K562 (cell line): ENCODE results near the gene BLVRA. TPM values are rescaled to one million over a fixed set of nuclear protein-coding genes. Genes with fewer than 3 reads are reported as not detected.

Experiments
- ATAC-seq: fragments of 200-7000 bp; cut with Tn5 transposase; 3 replicates; pipeline ENCODE4 v1.9.1; 2020; ENCODE audit warnings: moderate library complexity
- BruUV-seq: library from RNA; stranded (reverse); fragments of 400-500 nt; replicated peaks from 2 replicates; lab custom pipeline; 2021; lab: Mats Ljungman, UMichigan
- CTCF ChIA-PET: fragments of 300-600 bp; formaldehyde crosslinking; extraction: SDS; loops from one replicate; lab custom pipeline; 2021; ENCODE audit warnings: low intra/inter-chr PET ratio; lab: Yijun Ruan, JAX
- POLR2A ChIA-PET: fragments of 300-600, 350-650 bp; sonication (Branson Sonifier 250); formaldehyde crosslinking; extraction: SDS; loops from one replicate; lab custom pipeline; 2021; ENCODE audit warnings: antibody characterized with exemption, inconsistent platforms; lab: Yijun Ruan, JAX
- DNase-seq, 4 experiments: peaks; one replicate each; pipeline versions ENCODE4 v3.0.0 to v3.0.0-alpha.2; 2011 to 2018; ENCODE audit warnings: low spot score in 3 of 4, mixed read lengths in 3 of 4; ENCODE audit errors: extremely low read depth in 1 of 4
- FAIRE-seq: peaks from 2 replicates; lab custom pipeline; 2011; peaks lifted over from hg19 to GRCh38; lab: Jason Lieb, UNC
- H2AFZ ChIP-seq: 2 replicates; pipeline ENCODE4 v1.6.0; 2011; ENCODE audit warnings: low read depth, low read length, control low read depth, inconsistent platforms
- H3K27ac ChIP-seq: fragments of 200-600 bp; 3 replicates; pipeline ENCODE4 v1.8.0; 2011; ENCODE audit warnings: low read depth, mild to moderate bottlenecking, control low read depth, inconsistent platforms, low read length, moderate library complexity, mixed read lengths; ENCODE audit errors: extremely low read depth
- H3K27me3 ChIP-seq, 2 experiments: fragments of 300-600 bp in 1 of 2; 2 replicates in 1 of 2; 3 replicates in 1 of 2; pipeline versions ENCODE4 v1.6.0 to v1.8.0; 2011; ENCODE audit warnings: inconsistent platforms in 2 of 2, low read length in 2 of 2, mild to moderate bottlenecking in 1 of 2, mixed read lengths in 1 of 2, moderate library complexity in 1 of 2; ENCODE audit not compliant: control insufficient read depth in 2 of 2, insufficient read depth in 2 of 2
- H3K36me3 ChIP-seq: fragments of 300-600 bp; 3 replicates; pipeline ENCODE4 v1.8.0; 2011; ENCODE audit warnings: mild to moderate bottlenecking, low read length, inconsistent platforms; ENCODE audit not compliant: control insufficient read depth, insufficient read depth
- H3K4me1 ChIP-seq, 2 experiments: fragments of 200-600 bp in 1 of 2; replicated peaks in 1 of 2; 2 replicates in 1 of 2; 3 replicates in 1 of 2; pipeline versions ENCODE4 v1.5.1 to v1.8.0; 2011; ENCODE audit warnings: inconsistent platforms in 2 of 2, low read length in 2 of 2, mild to moderate bottlenecking in 1 of 2, mixed read lengths in 1 of 2, moderate library complexity in 1 of 2; ENCODE audit not compliant: control insufficient read depth in 2 of 2, insufficient read depth in 2 of 2
- H3K4me2 ChIP-seq: 2 replicates; pipeline ENCODE4 v1.6.1; 2011; ENCODE audit warnings: low read length, control low read depth, inconsistent platforms, mixed read lengths; ENCODE audit not compliant: insufficient read depth
- H3K4me3 ChIP-seq: fragments of 200-600 bp; sonication (generic), shearing (Covaris generic); 2 replicates; pipeline ENCODE4 v1.5.1; 2016; ENCODE audit warnings: control low read depth, inconsistent platforms
- H3K79me2 ChIP-seq: fragments of 200-600 bp; 3 replicates; pipeline ENCODE4 v1.8.0; 2011; ENCODE audit warnings: low read length, inconsistent platforms; ENCODE audit not compliant: control insufficient read depth, insufficient read depth
- H3K9ac ChIP-seq, 2 experiments: 2 replicates each; pipeline versions ENCODE4 v1.6.0 to v1.6.1; 2011; ENCODE audit warnings: low read depth in 2 of 2, low read length in 2 of 2, control low read depth in 1 of 2, inconsistent platforms in 1 of 2, mild to moderate bottlenecking in 1 of 2, mixed read lengths in 1 of 2; ENCODE audit not compliant: insufficient read depth in 1 of 2
- H3K9me1 ChIP-seq: one replicate; pipeline ENCODE4 v1.6.0; 2011; ENCODE audit warnings: inconsistent platforms, mild to moderate bottlenecking, low read length, moderate library complexity; ENCODE audit not compliant: control insufficient read depth, insufficient read depth
- H3K9me3 ChIP-seq: replicated peaks from 2 replicates; pipeline ENCODE4 v1.5.1; 2011; ENCODE audit warnings: low read depth, low read length, inconsistent platforms; ENCODE audit not compliant: control insufficient read depth, insufficient read depth
- H4K20me1 ChIP-seq: replicated peaks from 2 replicates; pipeline ENCODE4 v1.6.1; 2011; ENCODE audit warnings: low read length, inconsistent platforms, mixed read lengths; ENCODE audit not compliant: control insufficient read depth, insufficient read depth
- CREB5 ChIP-seq: fragments of 250-450 bp; sonication (Bioruptor Pico); IDR thresholded peaks from 2 replicates; pipeline ENCODE4 v1.5.0; 2020; ENCODE audit warnings: mild to moderate bottlenecking
- ETS1 ChIP-seq: conservative IDR thresholded peaks from 2 replicates; pipeline ENCODE4 v1.6.1; 2011; ENCODE audit warnings: low read depth, mild to moderate bottlenecking, low read length; ENCODE audit not compliant: control insufficient read depth
- FOXJ3 ChIP-seq: sonication (generic); formaldehyde crosslinking; IDR thresholded peaks from 2 replicates; pipeline ENCODE4 v1.4.0; 2020; ENCODE audit warnings: mild to moderate bottlenecking, missing genetic modification reagents
- GATA2 ChIP-seq: sonication (generic); formaldehyde crosslinking; IDR thresholded peaks from 2 replicates; pipeline ENCODE4 v1.4.0; 2020; ENCODE audit warnings: mild to moderate bottlenecking, missing genetic modification reagents
- KAT7 ChIP-seq: sonication (generic); formaldehyde crosslinking; IDR thresholded peaks from 2 replicates; pipeline ENCODE4 v1.8.0; 2022; ENCODE audit warnings: missing genetic modification reagents, mild to moderate bottlenecking, borderline replicate concordance
- KDM4B ChIP-seq, 2 experiments: fragments of 450-650 bp in 1 of 2; sonication (generic) in 1 of 2; IDR thresholded peaks; 2 replicates each; pipeline ENCODE4 v1.6.1; 2016 to 2017; ENCODE audit warnings: borderline replicate concordance in 2 of 2, antibody characterized with exemption in 1 of 2, low read depth in 1 of 2, mild to moderate bottlenecking in 1 of 2
- KLF1 ChIP-seq: fragments of 450-650 bp; IDR thresholded peaks from 2 replicates; pipeline ENCODE4 v1.6.1; 2016; ENCODE audit warnings: missing genetic modification characterization, missing compliant biosample characterization
- KLF16 ChIP-seq: IDR thresholded peaks from 2 replicates; pipeline ENCODE4 v1.6.1; 2016; ENCODE audit warnings: antibody characterized with exemption
- NCOA1 ChIP-seq: fragments of 450-650 bp; IDR thresholded peaks from 2 replicates; pipeline ENCODE4 v1.6.1; 2016; ENCODE audit warnings: low read depth
- PTRF ChIP-seq: fragments of 450-650 bp; IDR thresholded peaks from 2 replicates; pipeline ENCODE4 v1.6.1; 2016; ENCODE audit warnings: mild to moderate bottlenecking, missing genetic modification characterization, missing compliant biosample characterization
- RBM14 ChIP-seq: fragments of 200-400 bp; formaldehyde crosslinking; IDR thresholded peaks from 2 replicates; pipeline ENCODE4 v1.6.1; 2018; ENCODE audit warnings: low read depth, mild to moderate bottlenecking, low read length, moderate library complexity, borderline replicate concordance; ENCODE audit not compliant: insufficient read depth
- ZBTB7A ChIP-seq: IDR thresholded peaks from 2 replicates; pipeline ENCODE4 v1.6.1; 2011; ENCODE audit warnings: low read depth, mild to moderate bottlenecking, low read length, moderate library complexity, borderline replicate concordance; ENCODE audit not compliant: control insufficient read depth
- ZNF146 ChIP-seq: IDR thresholded peaks from one replicate; pipeline ENCODE4 v1.6.1; 2018; ENCODE audit warnings: missing compliant biosample characterization; ENCODE audit not compliant: unreplicated experiment
- ZNF3 ChIP-seq: fragments of 250-450 bp; sonication (Bioruptor Pico); IDR thresholded peaks from 2 replicates; pipeline ENCODE4 v1.5.0; 2021; ENCODE audit warnings: mild to moderate bottlenecking, moderate library complexity
- ZNF609 ChIP-seq: sonication (generic); formaldehyde crosslinking; IDR thresholded peaks from 2 replicates; pipeline ENCODE4 v1.8.1; 2023; ENCODE audit warnings: missing genetic modification reagents, mild to moderate bottlenecking, borderline replicate concordance
- WGBS: fragments of 100-300 bp; shearing (Covaris generic); methylation state at CpG from one replicate; pipeline ENCODE4 v1.1.6; 2016; ENCODE audit warnings: low coverage, mixed read lengths; ENCODE audit not compliant: insufficient coverage; ENCODE audit errors: missing lambda C conversion rate; 5-methylcytosine and 5-hydroxymethylcytosine counted together
- in situ Hi-C: fragments of 300-500 bp; cut with MboI; formaldehyde crosslinking; loops from 4 replicates; pipeline ENCODE4 v1.15.0; 2018; ENCODE audit warnings: inconsistent platforms, mixed read lengths
- intact Hi-C: fragments of 100-400 bp; cut with micrococcal nuclease; formaldehyde crosslinking; loops from 2 replicates; pipeline ENCODE4 v1.14.2; 2022
- polyA plus RNA-seq, 8 experiments: library from polyadenylated mRNA; depleted of rRNA in 4 of 8; stranded (reverse) in 5 of 8; unstranded in 3 of 8; fragments of >200 nt; fragmentation: Nextera tagmentation in 2 of 8; fragmentation: Illumina TruSeq in 1 of 8; extraction: Ambion mirVana in 2 of 8; extraction: Trizol in 1 of 8; gene quantifications; 2 replicates each; pipeline versions ENCODE4 v1.2.1 to v1.2.3, GENCODE V29; 2011 to 2014; ENCODE audit warnings: inconsistent platforms in 1 of 8, missing spikeins in 1 of 8
- total RNA-seq, 7 experiments: library from RNA; depleted of rRNA in 6 of 7; stranded (reverse); fragments of >200 nt in 6 of 7; fragmentation: Illumina TruSeq in 2 of 7; extraction: Trizol in 2 of 7; gene quantifications; 2 replicates each; pipeline versions ENCODE4 v1.2.1 to v1.2.3, GENCODE V29; 2011 to 2021; ENCODE audit warnings: low replicate concordance in 1 of 7

Gene BLVRA
- total and polyA plus RNA-seq, 9 of the 15 experiments (the other 6 are each of a cell fraction or from before 2014, with no cell fraction given), result 48.5 to 147 (median 61.5) TPM

DNA sequence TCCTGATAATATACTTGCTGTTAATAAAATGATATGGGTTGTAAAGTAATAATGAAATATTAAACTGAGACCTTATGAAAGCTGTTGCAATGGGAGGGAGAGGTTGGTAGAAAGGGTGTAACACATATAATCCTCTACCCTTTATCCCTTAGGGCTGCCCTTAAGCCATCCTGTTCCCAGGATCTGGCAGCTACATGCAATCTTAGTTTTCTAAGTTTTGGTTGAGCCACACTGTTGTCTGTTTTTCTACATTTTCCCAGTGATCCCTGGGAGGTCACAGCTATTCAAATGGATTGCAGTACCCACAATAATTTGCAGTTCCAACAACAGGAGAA is 35.5 kb upstream of the BLVRA start (continued):
- no peak for TF ChIP-seq ZNF146
- TF ChIP-seq CREB5 (CRISPR knock-in tag), result no peak
- TF ChIP-seq, all 486 proteins: peak for 0

- intact Hi-C loops, result loop anchor here (5.0 kb wide), 2 partner anchors 42 to 143 kb away; partner anchors contain the start of gene STK17A
- Histone ChIP-seq H3K4me1 (peaks cover 3 to 4% of the 10 kb centered on the region in 2 experiments; a peak in 3 of 5 replicates), H3K27me3 (no peaks in the 10 kb centered on the region), H3K4me3 (no peak overlapping the region), H3K9me3 (no peaks in the 10 kb centered on the region), H2AFZ (no peak overlapping the region), H3K9ac (no peak overlapping the region), H3K27ac (no peak overlapping the region), H3K4me2 (no peak overlapping the region), H3K79me2 (peaks cover 97% of the 10 kb centered on the region), H3K9me1 (no peaks in the 10 kb centered on the region), H4K20me1 (no peaks in the 10 kb centered on the region; the same call in 1 of the 2 replicates), H3K36me3 (peaks cover 25% of the 10 kb centered on the region)
- no peak for ATAC-seq
- FAIRE-seq, result no peak
- CTCF ChIA-PET, result no interaction called here
- 100% methylated on average over 3 of the region's 3 CpGs for WGBS
- no TSS peak for BruUV-seq
- DNase-seq, result no peak
- in situ Hi-C loops, result no loop called here
- POLR2A ChIA-PET, result no interaction called here
- TF ChIP-seq KAT7 (CRISPR knock-in tag), result no peak
- no peak for TF ChIP-seq NCOA1
- no peak for TF ChIP-seq ZBTB7A
- no peak for TF ChIP-seq ZNF3 (CRISPR knock-in tag)
- no peak for TF ChIP-seq ETS1
- no peak for TF ChIP-seq RBM14
- no peak for TF ChIP-seq FOXJ3 (CRISPR knock-in tag)
- TF ChIP-seq ZNF609 (CRISPR knock-in tag), result no peak
- no peak for TF ChIP-seq KDM4B (IDR thresholded peaks at IDR 0.05; ENCODE audit: borderline replicate concordance in 2 of 2, low read depth in 1 of 2)
- TF ChIP-seq KLF1 (tag), result no peak
- no peak for TF ChIP-seq KLF16
- TF ChIP-seq PTRF (tag), result no peak
- no peak for TF ChIP-seq GATA2 (CRISPR knock-in tag)
These were observed 33.2 kb upstream of the BLVRA start for GRCh38 chr7:43725251-43725650.
